CD4-positive, alpha-beta T cell treated with Interleukin-1 beta for 1 hour (primary cell): ENCODE measurements around the gene IL36A.
A peak's percentile ranks its signal among the peaks of the same experiment; 100 is the strongest.

ENCODE experiments used
- DNase-seq, 2 donors: peaks; one replicate each; pipeline ENCODE4 v3.0.0-alpha.2; 2020 to 2022

Gene IL36A, protein sequence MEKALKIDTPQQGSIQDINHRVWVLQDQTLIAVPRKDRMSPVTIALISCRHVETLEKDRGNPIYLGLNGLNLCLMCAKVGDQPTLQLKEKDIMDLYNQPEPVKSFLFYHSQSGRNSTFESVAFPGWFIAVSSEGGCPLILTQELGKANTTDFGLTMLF

DNA sequence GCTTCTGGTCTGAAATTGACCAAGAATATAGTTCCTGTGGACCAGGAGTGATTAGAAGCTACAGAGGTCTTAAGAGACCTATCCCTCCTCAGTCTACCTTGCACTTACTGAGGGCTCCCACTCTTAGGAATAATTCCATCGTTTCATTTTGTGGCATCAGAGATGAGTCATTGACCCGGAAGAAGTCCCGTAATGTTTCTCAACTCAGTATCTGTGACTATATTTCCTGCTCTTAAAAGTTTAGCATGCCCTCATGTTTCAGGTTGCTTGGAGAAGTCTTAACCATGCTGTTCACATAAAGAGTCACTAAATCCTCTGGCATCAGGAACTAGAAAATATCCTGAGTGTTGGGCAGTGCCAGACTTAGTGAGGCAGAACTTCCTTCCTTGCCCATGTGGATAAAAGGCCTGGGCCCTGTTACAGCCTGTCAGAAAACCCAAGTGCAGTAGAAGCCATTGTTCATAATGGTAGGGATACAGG is at the start of gene IL36A:
TSS of gene IL36A (plus strand) at position 430 of the 480 bp plus-strand sequence. CDS start 413 bp downstream, outside the sequence.
- no peak for DNase-seq

DNA sequence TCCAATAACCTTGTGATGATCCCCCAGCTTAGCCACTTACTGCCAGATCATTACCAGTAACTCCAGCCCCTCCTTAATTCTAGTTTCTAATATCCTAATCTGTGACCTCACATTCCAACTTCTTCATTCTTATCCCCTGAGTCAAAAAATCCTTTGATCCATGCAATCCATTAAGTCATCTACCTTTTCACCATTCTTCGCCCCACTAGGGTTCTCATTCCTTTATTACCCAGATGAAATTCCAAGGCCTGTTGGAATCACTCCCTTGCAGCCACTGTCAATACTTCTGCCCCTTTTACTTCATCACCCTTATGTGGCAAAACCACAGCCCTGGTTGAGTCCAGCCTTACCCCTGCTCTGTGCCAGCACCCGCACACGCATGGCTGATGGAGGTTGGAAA is 47.7 kb upstream of the IL36A start:
- DNase-seq = no peak

DNA sequence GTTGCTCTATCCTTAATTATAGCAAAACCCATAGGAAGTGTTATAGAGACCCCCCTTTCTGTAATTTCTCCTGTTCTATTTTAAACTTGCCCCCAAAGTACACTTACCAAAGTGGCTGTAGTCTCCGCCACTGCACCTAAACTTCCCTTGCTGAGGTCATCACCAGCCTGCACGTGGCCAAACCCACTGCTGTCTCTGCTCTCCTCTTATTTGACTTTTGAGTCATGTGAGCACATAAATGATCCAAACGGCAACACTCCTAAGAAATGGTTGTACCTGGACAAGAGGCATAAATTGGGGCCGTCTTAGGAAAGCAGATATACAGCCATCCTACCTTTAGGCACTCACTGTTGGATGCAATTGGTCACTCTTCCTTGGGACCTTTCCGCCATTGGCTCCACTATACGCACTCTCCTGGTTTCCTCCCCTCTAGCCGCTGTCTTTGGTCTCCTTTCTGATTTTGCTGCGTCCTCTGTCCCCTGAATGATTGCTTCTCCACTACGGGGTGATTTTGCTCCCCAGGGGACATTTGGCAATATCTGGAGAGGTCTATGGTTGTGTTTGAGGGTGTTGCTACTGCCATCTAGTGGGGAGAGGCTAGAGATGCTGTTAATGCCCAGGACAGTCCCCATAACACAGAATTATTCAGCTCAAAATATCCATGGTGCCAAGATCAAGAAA is 46.7 kb upstream of the IL36A start:
- peak; percentile 24 to 54 for DNase-seq

DNA sequence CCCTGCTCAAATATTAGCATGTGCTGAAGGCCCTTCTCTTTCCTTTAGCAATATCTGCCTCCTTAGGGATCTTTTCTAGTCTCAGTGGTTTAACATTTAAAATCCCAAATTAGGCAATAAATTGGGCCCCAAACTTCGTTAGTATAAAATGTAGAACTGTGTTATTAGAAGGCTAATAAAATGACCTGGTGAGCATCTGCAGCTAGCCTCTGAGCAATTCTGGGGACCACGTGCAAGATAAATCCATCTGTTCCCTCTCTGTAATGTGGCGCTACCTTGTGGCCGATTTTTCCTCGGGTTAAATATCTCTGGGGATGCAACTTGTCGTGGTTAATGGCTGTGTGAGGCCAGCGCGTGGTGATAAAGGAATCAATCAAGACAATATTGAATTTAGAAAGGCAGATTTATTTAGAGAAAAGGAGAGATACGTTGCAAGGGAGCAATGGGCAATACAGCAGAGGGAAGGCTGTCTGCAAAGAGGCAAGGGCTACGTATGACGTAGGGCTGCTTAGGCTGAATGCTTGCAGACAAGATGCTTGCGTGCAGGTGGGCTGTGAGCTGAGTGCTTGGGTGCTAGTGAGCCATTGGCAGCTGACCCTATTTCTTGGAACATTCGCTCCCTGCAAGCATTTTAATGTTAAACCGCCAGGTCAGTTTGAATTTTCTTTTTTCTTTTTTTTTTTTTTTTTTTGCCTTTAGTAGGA is 46.0 kb upstream of the IL36A start:
- DNase-seq = no peak

DNA sequence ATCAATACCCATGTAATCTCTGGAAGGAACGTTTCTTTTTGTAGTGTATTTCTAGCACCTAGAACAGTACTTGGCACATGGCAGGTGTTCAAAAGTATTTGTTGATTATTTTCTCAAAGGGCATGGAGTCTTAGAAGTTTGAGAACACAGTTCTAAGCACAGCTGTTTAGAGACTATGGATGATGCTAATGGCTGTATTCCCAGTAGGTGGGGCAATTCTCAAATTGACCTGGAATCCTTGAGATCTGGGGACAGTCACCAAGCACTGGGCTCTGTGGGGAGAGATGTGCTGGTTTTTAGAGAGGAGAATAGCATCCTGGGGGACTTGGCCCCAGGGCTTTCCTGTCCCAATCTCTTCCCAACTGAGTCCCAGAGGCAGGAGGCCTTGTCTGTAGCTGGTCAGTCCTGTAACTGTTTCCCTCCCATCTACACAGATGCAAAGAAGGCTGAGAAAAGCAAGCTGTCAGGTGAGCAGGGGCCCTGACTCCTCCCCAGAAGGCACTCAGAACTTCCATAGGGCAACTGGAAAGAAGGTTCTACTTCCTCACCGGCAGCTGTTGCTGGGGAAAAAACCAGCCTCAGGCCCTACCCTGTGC is 44.9 kb upstream of the IL36A start:
- DNase-seq = no peak

DNA sequence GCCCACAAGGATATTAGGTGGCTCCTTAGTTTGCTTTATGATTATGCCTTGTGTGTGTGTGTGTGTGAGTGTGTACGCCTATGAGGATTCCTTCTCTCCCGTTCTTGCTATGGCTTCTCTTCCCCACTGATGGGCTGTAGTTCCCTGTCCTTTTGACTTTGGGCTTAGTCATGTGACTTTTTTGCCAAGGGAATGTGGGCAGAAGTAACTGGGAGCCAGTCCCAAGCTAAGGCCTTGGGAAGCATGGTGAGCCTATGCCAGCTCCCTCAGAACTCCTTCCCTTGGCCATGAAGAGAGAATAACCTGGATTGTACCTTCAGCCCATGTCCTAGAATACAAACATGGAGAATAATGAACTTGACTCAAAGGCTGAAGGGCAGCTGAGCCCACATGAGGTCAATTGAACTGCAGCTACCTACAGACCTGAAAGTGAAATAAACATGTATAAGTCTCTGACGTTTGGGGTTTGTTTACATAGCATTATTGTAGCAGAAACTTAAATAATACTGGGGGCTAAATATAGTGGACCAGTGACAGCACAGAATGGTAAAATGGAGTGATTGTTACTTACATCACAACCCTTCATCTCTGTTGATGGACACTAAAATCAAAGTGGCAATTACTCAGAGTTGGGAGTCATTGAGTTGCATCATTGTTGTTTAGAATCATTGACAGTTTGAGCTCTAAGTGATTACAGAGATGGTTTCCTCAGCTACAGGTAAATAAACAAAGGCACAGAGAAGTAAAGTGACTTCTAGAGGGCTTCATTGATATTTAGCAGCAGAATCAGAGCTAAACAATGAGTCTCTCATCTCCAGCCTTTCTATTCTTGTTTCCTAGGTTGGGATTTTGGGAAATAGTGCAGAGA is 42.7 kb upstream of the IL36A start:
- DNase-seq = no peak

DNA sequence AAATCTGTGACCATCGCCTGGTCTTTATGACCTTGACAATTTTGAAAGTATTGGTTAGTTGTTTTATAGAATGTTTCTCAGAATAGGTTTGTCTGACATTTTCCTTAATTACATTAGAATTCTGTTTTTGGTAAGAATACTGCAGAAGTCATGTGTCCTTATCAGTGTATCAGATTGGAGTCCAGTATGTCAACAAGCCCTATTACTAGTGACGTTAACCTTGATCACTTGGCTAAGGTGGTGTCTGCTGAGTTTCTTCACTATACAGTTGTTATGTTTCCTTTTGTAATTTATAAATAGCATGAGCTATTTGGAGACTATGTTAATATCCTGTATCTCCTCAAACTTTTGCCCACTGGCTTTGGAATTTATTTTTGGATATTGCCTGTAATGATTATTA is 38.2 kb upstream of the IL36A start:
- DNase-seq = no peak

DNA sequence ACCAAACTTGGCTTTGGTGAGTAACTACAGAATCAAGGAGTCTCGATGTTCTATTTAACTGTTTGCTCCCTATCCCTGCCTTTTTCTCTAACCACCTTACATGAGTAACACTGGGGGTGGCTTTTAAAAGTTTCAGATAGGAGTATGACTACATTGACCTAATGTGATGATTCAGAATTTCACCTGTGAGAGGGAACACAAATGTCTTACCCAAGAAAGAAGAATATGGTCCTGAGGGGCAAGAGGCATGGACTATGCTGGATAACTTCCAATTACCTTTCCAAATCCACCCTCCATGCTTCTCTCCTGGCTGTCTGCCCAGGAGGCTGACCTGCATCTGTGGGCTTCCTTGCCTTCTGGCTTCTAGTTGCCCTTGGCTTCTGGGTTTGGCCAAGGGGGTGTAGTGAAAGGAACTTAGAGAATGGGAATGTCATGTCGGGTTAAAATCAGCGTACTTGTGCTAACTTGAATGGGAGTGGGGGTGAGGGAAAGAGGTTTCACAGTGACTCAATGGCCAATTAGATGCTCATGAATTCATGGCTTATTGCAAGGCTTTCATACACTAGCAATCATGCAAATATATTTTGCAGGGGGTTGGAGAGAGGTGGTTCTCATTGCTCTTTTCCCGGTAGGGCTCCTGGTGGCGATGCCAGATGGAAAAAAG is 32.7 kb upstream of the IL36A start:
- DNase-seq = no peak

DNA sequence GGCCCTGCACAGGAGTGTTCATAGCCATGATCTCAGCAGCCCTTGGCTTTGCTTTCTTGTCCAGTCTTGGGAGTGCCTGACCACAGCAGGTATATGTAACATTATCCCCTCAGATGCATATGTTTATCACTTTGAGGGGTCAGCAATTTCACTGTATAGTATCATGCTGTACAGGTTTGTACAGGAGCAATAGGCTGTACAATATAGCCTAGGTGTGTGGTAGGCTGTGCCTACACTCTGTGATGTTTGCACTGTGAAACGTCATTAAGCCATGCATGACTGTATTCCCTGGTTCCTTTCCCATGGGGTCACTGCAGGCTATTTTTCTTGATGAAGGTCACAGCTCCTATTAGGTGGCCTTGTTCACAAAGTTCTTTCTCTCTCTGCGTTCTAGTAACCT is 32.1 kb upstream of the IL36A start:
- no peak for DNase-seq

DNA sequence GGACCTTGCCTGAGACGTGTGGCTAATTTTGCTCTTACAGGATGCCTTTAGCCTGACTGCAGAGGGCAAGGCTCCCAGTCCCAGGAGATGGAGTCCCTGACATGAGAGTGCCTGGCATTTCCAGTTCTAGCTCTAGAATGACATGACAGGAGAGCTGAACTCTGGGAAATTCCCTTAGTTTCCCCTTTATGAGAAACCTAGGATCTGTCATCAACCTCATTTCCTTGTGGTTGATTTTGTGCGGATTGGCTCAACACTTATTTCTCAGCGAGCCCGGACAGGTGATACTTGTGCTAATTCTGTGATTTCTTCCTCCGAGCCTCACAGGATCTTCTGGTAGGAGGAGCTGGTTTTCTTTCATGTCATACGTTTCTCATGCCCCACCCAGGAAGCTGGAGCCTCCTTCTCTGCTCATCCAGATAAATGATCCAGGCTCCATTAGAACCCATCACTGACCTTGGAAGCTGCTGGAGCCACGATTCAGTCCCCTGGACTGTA is 27.7 kb upstream of the IL36A start, which contains the start of gene IL36G:
TSS of gene IL36G (plus strand) at position 448 of the 498 bp plus-strand sequence. CDS start 633 bp downstream, outside the sequence.
- no peak for DNase-seq

DNA sequence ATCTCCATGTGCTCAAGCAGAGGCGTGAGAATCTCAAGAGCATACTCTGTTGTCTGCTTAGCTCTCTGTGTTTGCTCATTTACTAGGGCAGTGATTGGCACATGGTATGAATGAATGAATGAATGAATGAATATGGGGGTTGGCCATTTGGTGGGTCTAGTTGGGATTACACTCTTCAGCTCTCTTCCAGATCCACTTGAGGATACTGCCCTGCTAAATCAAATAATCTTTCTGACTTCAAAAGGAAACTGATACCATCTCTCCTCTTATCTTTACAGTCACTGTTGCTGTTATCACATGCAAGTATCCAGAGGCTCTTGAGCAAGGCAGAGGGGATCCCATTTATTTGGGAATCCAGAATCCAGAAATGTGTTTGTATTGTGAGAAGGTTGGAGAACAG is 25.5 kb upstream of the IL36A start:
- DNase-seq = no peak

DNA sequence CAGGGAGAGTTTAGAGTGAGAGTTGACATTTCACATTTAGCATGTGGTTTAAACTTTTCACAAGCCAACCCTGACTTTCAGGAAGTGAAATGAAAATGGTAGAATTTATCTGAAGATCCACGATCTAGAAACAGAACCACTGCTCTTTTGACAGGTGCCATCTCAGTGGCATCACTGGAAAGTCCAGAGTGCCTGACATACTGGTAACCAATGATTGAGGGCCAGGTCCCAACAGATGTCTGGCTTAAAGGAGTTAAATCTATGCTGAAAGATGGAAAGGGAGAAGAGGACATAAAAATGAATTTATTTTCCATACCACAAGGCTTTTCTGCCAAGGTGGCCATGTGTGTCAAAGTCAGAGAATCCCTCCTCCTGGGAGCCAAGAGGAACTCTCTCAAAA is 24.7 kb upstream of the IL36A start:
- DNase-seq = no peak

DNA sequence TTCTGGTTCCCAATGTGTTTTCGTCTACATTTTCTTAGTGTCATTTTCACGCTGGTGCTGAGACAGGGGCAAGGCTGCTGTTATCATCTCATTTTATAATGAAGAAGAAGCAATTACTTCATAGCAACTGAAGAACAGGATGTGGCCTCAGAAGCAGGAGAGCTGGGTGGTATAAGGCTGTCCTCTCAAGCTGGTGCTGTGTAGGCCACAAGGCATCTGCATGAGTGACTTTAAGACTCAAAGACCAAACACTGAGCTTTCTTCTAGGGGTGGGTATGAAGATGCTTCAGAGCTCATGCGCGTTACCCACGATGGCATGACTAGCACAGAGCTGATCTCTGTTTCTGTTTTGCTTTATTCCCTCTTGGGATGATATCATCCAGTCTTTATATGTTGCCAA is 20.2 kb upstream of the IL36A start:
- peak in 1 of 2 donors; percentile 21 for DNase-seq

DNA sequence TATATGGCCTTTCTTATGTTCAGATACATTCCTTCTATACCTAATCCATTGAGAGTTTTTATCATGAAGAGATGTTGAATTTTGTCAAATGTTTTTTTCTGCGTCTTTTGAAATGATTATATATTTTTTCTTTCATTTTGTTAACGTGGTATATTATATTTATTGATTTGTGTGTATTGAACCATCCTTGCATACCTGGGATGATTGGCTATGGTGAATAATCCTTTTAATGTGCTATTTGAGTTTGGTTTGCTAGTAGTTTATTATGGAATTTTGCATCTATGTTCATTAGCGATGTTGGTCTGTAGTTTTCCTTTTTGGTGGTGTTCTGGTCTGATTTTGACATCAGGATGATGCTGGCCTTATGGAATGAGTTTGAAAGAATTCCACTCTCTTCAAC is 15.6 kb upstream of the IL36A start:
- DNase-seq = no peak

DNA sequence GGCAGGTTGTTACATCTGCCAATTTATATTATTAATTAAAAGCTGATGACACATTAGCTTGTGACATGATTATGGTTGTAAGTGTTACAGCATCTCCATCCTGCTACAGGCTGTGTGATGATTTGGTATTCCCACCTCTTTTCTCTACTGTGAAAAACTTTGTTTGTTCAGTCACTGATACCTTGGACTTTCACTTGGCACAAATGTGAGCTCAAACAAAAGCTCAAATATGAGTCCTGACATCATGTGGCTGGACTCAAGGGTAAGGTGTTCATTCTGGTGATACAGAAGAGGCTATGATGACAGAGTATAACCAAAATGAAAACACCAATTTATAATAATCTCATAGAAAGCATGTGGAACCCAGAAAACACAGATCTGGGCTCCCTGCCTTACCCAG is 11.4 kb upstream of the IL36A start:
- DNase-seq = no peak

DNA sequence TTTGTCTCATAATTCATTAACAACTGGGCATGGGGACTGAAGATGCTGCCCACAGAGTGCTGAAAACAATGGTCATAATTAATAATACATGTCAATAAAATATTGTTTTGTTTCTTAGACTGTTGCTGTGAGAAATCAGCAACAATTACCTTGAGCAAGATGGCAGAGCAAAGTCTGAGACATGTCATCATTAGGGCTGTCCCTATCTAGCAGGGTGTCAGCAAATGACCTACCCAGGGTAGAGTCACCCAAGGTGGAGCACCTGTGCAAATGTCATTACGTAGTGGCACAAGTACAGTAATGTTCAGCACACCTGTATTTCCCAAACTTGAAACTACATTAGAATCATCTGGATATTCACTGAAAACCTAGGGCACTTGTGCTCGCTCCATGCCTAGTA is 10.6 kb upstream of the IL36A start:
- DNase-seq = no peak

DNA sequence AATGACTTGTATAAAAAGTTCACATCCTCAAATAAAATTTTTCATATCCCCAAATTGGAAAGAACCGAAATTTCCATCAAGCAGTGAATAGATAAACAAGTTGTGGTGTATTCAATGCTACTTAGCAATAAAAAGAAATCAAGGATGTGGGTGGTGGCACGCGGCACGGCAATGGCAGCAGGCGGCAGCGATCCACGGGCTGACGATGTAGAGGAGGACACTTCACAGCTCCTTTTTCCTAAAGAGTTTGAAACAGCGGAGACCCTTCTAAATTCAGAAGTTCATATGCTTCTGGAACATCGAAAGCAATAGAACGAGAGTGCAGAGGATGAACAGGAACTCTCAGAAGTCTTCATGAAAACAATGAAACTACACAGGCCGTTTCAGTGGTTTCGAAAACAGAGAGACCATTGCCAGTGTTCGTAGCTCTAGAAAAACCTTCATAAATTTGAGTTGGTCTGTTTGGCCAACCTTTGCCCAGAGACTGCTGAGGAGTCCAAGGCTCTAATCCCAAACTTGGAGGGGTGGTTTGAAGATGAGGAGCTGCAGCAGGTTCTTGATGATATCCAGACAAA is 9.8 kb upstream of the IL36A start:
- no peak for DNase-seq

DNA sequence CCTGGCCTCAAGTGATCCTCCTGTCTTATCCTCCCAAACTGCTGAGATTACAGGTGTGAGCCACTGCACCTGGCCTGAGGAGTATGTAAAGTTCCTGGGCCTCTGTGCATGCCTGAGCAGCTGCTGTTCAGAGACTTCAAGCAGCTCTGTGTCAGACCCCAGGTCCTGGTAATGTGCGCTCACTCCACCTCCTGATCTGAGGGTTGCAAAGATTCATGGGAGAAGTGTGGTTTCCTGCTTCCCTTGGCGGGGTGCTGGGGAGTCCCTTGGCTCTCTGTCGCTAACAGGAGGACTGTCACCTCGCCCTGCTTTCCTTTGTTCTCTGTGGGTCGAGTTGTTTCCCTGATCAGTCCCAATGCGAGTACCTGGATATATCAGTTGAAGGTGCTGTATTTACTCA is 8.6 kb upstream of the IL36A start:
- DNase-seq = peak; percentile 74 to 76

DNA sequence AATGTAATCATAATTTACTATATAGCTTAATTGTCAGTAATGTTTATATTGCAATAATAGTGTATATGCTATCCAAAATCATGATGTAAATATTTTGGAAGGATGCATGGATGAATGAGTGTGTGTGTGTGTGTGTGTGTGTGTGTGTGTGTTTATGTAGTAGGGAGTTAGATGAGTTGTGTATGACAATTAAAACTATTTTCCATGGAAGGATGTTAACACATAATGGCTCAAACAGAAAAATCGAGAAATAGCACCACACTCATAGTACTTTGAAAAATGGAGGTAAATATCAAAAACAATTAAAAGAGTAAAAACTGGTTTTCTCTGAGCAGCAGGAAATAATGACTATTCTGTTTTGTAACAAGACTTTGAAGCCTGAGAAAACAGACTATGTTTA is 8.1 kb upstream of the IL36A start:
- DNase-seq = no peak

DNA sequence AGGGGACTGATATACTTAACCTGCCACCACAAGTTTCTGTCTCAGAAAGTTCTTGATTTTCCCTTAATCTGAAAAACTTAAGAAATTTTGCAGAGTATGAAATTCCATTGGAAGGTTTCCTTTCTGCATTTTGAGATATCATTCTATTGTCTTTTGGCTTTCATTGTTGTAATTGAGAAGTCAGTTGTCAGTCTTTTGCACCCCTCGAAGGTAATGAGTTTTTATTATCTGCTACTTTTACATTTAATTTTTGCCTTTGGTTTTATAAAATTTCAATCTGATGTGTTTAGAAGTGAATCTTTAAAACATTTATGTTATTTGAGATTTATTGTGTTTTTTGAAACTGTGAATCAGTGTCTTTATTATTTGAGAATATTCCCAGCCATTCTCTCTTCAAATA is 4.8 kb upstream of the IL36A start:
- no peak for DNase-seq

DNA sequence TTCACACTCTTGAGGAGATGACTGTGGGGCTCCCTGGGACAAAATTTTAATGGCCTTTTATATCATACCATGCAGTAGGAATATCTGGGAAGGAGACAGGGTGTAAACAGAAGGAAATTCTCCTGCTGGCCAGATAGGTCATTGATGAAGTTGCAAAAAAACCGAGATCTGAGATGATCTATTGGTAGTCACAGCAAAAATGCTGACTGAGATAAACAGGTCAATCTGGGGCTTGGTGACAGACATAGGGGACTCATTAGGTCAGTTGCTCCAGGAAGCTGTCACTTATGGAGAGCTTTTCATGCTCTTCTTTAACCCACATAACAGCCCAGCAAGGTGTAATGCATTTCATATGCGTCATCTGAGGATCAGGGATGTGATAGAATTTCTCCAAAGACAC is 2.6 kb upstream of the IL36A start:
- DNase-seq = no peak

DNA sequence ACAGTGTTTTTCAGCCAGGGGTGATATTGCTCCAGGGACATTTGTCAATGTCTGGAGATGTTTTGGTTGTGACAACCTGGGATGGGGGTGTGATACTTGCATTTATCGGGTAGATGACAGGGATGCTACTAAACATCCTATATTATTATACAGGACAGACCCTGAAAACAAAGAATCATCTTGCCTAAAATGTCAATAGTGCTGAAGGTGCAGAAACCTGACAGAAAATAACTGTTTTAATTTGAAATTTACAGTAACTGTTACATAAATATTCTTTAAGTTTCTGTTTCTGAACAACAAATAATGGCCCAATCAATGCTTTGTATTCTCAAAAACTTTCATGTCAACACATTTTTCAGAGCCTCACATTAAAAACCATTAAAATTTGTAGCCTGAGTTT is 2.0 kb downstream of the IL36A start:
- no peak for DNase-seq
